ENCODE measurements around the gene TAS2R60. TPM values are rescaled to one million over a fixed set of nuclear protein-coding genes. Genes with fewer than 3 reads are reported as not detected.
A peak's percentile ranks its signal among the peaks of the same experiment; 100 is the strongest.

Gene TAS2R60
- total and polyA plus RNA-seq, 9 of the 15 experiments (the other 6 are each of a cell fraction or from before 2014, with no cell fraction given) = 0.08 TPM; not detected in 8

DNA sequence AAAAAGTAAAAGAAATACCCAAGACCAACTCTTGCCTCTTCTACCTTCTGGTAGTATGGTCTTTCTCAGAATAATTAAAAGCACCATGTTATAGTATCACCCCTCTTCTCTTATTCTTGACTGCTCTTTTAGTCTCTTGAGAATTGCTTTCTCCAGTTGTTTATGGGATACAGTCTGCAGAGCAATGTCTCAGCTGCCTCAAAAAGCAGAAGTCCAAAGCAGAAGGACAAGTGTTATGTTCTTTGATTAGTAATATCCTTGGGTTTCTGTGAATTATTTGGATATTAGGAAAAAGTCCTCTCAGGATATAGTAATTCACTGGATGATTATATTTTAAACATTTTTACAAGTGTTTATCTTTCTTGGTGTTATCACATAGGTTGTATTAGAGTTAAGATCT is 41.8 kb downstream of the TAS2R60 start:
- POLR2A ChIA-PET = interaction anchor here (1.1 kb wide), 1 partner anchor 16 kb away, joined by 3 read pairs; no protein-coding TSS in a partner anchor
- peak; percentile 24; the same call in 2 of the 3 replicates for ATAC-seq
- Histone ChIP-seq H3K79me2 (ENCODE audit: control insufficient read depth, insufficient read depth, low read length) (no peaks in the 10 kb centered on the region), H4K20me1 (replicated peaks; ENCODE audit: control insufficient read depth, insufficient read depth, low read length) (no peaks in the 10 kb centered on the region), H3K9me1 (ENCODE audit: control insufficient read depth, insufficient read depth, low read length) (no peaks in the 10 kb centered on the region), H2AFZ (ENCODE audit: low read depth, low read length) (no peak overlapping the region), H3K36me3 (ENCODE audit: control insufficient read depth, insufficient read depth, low read length) (no peaks in the 10 kb centered on the region), H3K9me3 (replicated peaks; ENCODE audit: control insufficient read depth, insufficient read depth, low read depth, low read length) (no peaks in the 10 kb centered on the region), H3K4me2 (ENCODE audit: insufficient read depth, low read length) (no peak overlapping the region), H3K27ac (ENCODE audit: extremely low read depth, low read depth, low read length) (no peak overlapping the region), H3K4me3 (no peak overlapping the region), H3K9ac (ENCODE audit: insufficient read depth in 1 of 2, low read depth in 2 of 2, low read length in 2 of 2) (no peak overlapping the region), H3K27me3 (ENCODE audit: control insufficient read depth in 2 of 2, insufficient read depth in 2 of 2, low read length in 2 of 2) (peaks cover 0 to 8% of the 10 kb centered on the region in 2 experiments; a peak in 1 of 5 replicates), H3K4me1 (replicated peaks in 1 of 2; ENCODE audit: control insufficient read depth in 2 of 2, insufficient read depth in 2 of 2, low read length in 2 of 2) (no peaks in the 10 kb centered on the region)
- BruUV-seq (replicated peaks) = no TSS peak
- no peak for FAIRE-seq
- TF ChIP-seq SPI1 (IDR thresholded peaks at IDR 0.05; ENCODE audit: borderline replicate concordance, low read depth, low read length) = peak; percentile 89
- no peak for TF ChIP-seq E4F1 (CRISPR knock-in tag; IDR thresholded peaks at IDR 0.05; ENCODE audit: borderline replicate concordance)
- intact Hi-C loops (cut with micrococcal nuclease) = no loop called here
- CTCF ChIA-PET (ENCODE audit: low intra/inter-chr PET ratio) = no interaction called here
- DNase-seq (ENCODE audit: extremely low read depth in 1 of 4, low spot score in 3 of 4) = no peak
- in situ Hi-C loops (cut with MboI) = no loop called here

GRCh38 chr7:143485500-143485899 is 42.2 kb downstream of the TAS2R60 start:
- 19% methylated on average over 6 of the region's 6 CpGs for WGBS (ENCODE audit: insufficient coverage, low coverage, missing lambda C conversion rate)
- ATAC-seq (no peak), DNase-seq (ENCODE audit: extremely low read depth in 1 of 4, low spot score in 3 of 4) (no peak), FAIRE-seq (no peak)
- ChIA-PET POLR2A (interaction anchor here (1.1 kb wide), 2 partner anchors 14 to 16 kb away, joined by 3 read pairs; no protein-coding TSS in a partner anchor), CTCF (ENCODE audit: low intra/inter-chr PET ratio) (no interaction called here)
- intact Hi-C loops (cut with micrococcal nuclease) (no loop called here), in situ Hi-C loops (cut with MboI) (no loop called here)
- Histone ChIP-seq H3K9ac (ENCODE audit: insufficient read depth in 1 of 2, low read depth in 2 of 2, low read length in 2 of 2) (no peak overlapping the region), H4K20me1 (replicated peaks; ENCODE audit: control insufficient read depth, insufficient read depth, low read length) (no peaks in the 10 kb centered on the region), H3K79me2 (ENCODE audit: control insufficient read depth, insufficient read depth, low read length) (no peaks in the 10 kb centered on the region), H2AFZ (ENCODE audit: low read depth, low read length) (no peak overlapping the region), H3K27ac (ENCODE audit: extremely low read depth, low read depth, low read length) (no peak overlapping the region), H3K4me1 (replicated peaks in 1 of 2; ENCODE audit: control insufficient read depth in 2 of 2, insufficient read depth in 2 of 2, low read length in 2 of 2) (no peaks in the 10 kb centered on the region), H3K27me3 (ENCODE audit: control insufficient read depth in 2 of 2, insufficient read depth in 2 of 2, low read length in 2 of 2) (peaks cover 0 to 8% of the 10 kb centered on the region in 2 experiments; a peak in 1 of 5 replicates), H3K4me2 (ENCODE audit: insufficient read depth, low read length) (no peak overlapping the region), H3K9me3 (replicated peaks; ENCODE audit: control insufficient read depth, insufficient read depth, low read depth, low read length) (no peaks in the 10 kb centered on the region), H3K36me3 (ENCODE audit: control insufficient read depth, insufficient read depth, low read length) (no peaks in the 10 kb centered on the region), H3K4me3 (no peak overlapping the region), H3K9me1 (ENCODE audit: control insufficient read depth, insufficient read depth, low read length) (no peaks in the 10 kb centered on the region)
- BruUV-seq (replicated peaks) = no TSS peak
- TF ChIP-seq CEBPB (tag; IDR thresholded peaks at IDR 0.05) (peak; percentile 61; the same call in 1 of the 2 replicates), FOXP1 (CRISPR knock-in tag; IDR thresholded peaks at IDR 0.05) (no peak), CEBPG (CRISPR knock-in tag; IDR thresholded peaks at IDR 0.05) (no peak), CEBPG (tag; conservative IDR thresholded peaks at IDR 0.05 in 1 of 2, IDR thresholded peaks at IDR 0.05 in 1 of 2) (peak in 1 of 2 experiments; percentile 51; a peak in 2 of 4 replicates)
